ENCODE results near the gene SAMD7.

DNA sequence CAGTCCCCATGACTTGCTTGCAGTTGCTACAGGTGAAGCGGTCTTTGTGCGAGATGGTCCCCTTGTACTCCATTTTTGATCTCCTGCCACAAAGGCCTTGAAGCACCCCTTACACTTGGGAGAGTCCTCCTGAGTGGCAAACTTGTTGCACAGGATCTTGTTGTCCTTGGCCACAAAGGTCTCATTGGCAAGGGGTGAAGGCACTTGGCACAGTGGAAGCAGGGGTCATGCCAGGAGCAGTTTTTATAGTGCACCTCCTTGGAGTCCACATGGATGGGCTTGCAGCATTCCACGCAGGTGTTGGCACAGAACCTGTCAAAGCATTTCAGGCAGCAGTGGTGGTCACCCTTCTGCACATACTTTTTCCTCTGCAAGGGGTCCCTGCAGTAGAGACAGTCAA lies 35.0 kb downstream of the SAMD7 start:
- TF ChIP-seq, protein P1, sequence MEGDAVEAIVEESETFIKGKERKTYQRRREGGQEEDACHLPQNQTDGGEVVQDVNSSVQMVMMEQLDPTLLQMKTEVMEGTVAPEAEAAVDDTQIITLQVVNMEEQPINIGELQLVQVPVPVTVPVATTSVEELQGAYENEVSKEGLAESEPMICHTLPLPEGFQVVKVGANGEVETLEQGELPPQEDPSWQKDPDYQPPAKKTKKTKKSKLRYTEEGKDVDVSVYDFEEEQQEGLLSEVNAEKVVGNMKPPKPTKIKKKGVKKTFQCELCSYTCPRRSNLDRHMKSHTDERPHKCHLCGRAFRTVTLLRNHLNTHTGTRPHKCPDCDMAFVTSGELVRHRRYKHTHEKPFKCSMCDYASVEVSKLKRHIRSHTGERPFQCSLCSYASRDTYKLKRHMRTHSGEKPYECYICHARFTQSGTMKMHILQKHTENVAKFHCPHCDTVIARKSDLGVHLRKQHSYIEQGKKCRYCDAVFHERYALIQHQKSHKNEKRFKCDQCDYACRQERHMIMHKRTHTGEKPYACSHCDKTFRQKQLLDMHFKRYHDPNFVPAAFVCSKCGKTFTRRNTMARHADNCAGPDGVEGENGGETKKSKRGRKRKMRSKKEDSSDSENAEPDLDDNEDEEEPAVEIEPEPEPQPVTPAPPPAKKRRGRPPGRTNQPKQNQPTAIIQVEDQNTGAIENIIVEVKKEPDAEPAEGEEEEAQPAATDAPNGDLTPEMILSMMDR (IDR thresholded peaks at IDR 0.05), result no peak
- no peak for TF ChIP-seq POLR2A (IDR thresholded peaks at IDR 0.05)
